Subcutaneous adipose tissue (tissue), 4 donors: ENCODE measurements around the gene UBA7. TPM values are rescaled to one million over a fixed set of nuclear protein-coding genes. Genes with fewer than 3 reads are reported as not detected.

Source experiments
- total RNA-seq, 4 donors: library from RNA; depleted of rRNA; stranded (reverse); fragments of >200 nt; gene quantifications; one replicate each; pipeline ENCODE4 v1.1.0, GENCODE V29; 2016
- TF ChIP-seq, protein P1 (sequence below): fragments of 450-650 bp; IDR thresholded peaks from one replicate; pipeline ENCODE4 v1.5.1; 2016; ENCODE audit warnings: low read depth, mild to moderate bottlenecking, control low read depth, antibody characterized with exemption, moderate library complexity

Gene UBA7
- total RNA-seq, 4 donors from 2014 or later = 16.8 to 65.7 (median 42.7) TPM

DNA sequence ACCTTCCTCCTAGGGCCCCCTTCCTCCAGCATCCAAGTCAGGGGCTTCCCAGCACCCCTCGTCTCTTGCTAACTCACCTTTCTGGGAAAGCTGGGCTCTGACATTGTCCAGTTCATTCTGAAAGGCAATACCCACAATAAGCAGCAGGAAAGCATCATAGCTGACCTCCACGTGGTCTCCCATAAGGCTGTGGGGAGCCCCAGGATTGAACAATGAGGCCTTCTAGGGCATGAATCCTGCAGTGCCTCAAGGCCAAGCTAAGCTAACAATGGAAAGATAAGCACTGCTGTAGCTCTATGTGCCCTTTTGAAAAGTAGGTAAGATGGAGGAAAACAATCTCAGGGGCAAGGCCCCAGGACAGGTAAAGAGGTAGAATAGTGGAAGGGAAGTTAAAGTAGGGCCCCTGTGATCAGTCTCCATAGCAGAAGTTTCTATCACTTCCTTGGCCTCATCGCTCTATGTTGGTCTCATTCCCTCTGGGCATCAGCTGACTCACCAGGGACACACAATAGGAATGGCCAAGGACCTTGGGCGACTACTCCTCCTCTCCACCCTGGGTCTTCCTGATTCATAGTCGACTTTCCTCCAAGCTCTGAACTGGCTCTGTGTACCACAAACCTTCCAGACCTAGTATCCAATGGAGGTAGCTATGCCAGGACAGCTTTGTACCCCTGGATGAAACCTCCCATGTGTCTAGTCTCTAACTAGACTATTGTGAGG lies 30.9 kb upstream of the UBA7 start:
- TF ChIP-seq, protein P1, sequence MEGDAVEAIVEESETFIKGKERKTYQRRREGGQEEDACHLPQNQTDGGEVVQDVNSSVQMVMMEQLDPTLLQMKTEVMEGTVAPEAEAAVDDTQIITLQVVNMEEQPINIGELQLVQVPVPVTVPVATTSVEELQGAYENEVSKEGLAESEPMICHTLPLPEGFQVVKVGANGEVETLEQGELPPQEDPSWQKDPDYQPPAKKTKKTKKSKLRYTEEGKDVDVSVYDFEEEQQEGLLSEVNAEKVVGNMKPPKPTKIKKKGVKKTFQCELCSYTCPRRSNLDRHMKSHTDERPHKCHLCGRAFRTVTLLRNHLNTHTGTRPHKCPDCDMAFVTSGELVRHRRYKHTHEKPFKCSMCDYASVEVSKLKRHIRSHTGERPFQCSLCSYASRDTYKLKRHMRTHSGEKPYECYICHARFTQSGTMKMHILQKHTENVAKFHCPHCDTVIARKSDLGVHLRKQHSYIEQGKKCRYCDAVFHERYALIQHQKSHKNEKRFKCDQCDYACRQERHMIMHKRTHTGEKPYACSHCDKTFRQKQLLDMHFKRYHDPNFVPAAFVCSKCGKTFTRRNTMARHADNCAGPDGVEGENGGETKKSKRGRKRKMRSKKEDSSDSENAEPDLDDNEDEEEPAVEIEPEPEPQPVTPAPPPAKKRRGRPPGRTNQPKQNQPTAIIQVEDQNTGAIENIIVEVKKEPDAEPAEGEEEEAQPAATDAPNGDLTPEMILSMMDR = no peak

DNA sequence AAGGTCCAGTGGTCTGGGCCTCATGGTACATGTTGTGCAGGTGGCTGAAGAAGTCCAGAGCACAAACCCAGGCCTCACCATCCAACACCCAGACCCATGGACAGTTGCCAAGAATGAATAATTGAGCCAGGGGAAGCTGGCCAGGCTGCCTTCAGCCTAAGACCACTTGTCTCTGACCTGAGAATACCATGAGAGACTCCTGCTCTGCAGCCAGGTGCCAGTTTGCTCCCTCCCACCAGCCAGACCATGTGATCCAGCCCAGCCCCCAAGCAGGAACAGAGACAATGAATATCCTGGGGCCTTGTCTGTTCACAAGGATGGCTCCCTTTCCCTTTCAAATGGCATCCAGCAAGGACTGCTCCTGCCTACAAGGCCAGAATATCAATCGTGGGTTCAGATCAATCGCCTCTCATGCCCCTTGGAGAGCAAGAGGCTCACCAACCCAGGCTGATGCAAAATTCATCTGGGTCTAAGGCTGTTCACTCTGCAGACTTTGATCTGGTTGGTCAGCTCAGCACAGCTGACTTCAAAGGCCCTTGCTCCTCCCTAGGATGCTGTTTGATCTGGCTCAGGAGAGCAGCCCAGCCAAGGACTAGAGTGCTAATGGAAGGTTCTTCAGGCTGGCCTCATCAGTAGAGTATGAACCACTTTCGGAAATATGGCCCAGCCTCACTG lies 29.2 kb upstream of the UBA7 start:
- TF ChIP-seq, protein P1 = no peak

DNA sequence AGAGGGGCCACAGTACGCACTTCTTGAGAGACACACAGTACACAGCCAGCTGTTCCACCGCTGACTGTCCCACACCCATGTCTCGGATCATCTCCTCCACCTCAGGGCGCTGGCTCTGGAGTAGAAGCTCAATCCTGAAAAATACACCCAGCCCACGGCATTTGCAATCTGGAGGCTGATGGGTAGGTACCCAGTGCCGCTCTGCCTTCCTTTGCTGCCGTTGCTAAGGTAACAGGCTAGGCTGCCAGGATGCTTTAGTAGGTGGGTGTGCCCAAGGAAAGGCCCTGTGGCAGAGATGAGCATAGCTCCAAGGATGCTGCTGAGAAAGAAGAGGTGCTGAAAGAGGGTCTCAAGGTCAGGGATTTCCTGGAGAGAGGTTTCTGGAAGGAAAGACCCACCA lies 28.1 kb upstream of the UBA7 start:
- TF ChIP-seq, protein P1 = no peak

DNA sequence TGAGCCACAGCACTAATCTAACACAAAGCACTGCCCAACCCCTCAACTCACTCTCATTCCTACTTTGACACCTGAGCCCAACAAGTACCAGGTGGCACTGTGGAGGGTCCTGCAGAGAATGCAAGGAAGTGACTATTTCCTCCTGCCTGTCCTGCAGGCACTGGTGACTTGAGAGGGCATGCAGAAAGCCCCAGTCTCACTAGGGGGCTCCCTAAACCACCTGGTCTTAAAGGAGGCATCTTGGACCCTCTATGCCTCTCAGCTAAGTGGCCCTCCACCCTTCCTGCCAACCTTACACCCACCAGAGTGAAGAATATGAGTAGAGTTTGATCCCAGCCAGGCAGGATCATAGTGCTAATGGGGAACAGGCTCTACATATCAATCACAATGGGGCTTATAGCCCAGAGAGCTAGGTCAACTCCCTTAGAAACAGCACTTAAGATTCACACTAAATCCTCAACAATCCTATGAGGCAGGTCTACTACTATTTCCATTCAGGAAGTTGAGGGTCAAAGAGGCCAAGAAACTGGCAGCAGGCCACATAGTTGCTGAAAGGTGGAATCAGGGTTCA lies 27.5 kb upstream of the UBA7 start:
- TF ChIP-seq, protein P1 = no peak

DNA sequence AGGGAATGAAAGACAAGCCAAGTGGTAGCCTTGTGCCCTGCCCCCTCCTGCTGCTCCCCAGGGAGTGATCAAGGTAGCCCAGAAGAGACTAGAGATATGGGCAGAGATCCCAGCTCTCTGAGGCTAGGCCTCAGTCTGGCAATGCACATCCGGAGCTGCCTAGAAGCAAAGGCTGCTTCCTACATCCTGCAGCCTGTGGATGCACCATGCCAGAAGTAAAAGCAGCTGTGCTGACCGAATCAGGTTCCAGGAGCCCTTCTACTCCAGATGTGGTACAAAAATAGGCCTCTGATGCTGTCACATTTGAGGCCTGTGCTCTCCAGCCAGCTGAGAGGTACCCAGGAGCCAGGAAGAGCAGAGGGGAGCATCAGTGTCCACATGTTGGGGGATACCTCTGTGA lies 26.6 kb upstream of the UBA7 start:
- TF ChIP-seq, protein P1 = no peak

DNA sequence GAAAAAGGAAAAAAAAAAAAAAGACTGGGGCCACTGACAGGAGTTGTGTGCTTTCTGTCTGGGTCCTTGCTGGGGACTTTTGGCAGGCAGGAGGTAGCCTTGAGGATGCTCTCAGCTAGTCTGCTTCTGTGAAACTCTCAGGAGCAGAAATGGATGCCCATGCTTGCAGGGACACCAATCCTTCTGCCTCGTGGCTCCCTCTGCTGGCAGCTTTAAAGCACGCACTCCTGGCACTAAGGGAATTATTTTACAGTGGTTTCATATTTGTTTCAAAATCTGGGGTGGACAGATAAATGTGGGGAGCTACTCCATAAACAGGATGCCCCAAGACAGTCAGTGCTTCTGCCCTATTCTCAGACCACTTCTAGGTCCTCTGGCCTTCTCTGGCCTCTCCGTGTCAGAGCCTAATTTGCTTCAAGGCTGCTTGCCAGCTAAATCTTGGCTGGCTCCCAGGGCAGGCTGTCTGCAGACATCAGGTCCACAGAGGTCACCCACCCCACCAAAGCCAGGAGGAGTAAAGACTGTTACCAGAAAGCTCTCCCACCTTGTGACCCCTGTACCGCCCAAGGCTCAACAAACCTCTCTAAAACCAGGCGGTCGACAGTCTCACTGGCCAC lies 25.5 kb upstream of the UBA7 start:
- TF ChIP-seq, protein P1 = no peak

DNA sequence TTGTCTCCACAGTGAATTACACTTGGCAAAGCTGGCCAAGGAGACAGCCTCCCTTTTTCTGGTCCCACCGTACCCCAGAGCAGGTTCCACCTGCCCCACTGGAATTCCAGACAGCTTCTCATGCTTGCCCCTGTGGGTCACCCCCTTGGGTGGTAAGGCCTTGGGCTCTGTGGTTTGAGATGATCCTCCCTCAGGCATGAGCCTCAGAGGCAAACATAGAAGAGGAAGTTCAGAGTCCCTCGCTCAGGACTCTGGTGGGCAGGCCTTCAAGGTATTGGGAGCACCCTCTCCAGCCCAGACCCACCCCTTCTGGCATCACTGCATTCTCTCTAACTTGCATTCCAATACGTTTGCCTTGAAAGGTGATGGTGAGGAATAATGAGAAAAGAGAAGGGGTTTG lies 17.6 kb upstream of the UBA7 start:
- TF ChIP-seq, protein P1 = no peak
